Measurements from ENCODE around the gene HRG. TPM values are rescaled to one million over a fixed set of nuclear protein-coding genes. Genes with fewer than 3 reads are reported as not detected.

HRG gene
- total RNA-seq, 4 donors from 2014 or later: not detected

DNA sequence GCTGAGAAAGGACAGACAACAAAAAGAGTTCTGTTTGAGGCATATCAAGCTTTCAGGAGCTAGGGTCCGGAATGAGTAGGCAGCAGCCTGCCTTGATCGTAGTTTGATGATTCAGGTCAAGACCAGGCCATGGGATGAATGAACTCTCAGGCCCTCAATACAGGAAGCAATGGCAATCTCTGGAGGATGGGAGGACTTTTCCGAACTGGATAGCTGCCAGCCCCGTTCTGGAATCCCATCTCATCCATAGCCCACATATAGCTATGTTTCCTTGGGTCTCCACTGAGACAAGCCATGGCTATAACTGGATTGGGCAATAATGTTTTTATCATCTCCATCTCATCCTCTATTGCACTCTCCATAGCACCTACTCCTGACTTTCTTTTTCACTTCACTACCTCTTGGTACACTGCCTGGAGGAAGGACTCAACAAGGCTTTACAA lies 40.2 kb upstream of the HRG start:
- no peaks in the 10 kb centered on the region for H3K27me3 ChIP-seq
- no peaks in the 10 kb centered on the region for H3K4me1 ChIP-seq
- TF ChIP-seq, protein P1, sequence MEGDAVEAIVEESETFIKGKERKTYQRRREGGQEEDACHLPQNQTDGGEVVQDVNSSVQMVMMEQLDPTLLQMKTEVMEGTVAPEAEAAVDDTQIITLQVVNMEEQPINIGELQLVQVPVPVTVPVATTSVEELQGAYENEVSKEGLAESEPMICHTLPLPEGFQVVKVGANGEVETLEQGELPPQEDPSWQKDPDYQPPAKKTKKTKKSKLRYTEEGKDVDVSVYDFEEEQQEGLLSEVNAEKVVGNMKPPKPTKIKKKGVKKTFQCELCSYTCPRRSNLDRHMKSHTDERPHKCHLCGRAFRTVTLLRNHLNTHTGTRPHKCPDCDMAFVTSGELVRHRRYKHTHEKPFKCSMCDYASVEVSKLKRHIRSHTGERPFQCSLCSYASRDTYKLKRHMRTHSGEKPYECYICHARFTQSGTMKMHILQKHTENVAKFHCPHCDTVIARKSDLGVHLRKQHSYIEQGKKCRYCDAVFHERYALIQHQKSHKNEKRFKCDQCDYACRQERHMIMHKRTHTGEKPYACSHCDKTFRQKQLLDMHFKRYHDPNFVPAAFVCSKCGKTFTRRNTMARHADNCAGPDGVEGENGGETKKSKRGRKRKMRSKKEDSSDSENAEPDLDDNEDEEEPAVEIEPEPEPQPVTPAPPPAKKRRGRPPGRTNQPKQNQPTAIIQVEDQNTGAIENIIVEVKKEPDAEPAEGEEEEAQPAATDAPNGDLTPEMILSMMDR (IDR thresholded peaks at IDR 0.05): no peak
- TF ChIP-seq POLR2A (IDR thresholded peaks at IDR 0.05) (no peak), EP300 (IDR thresholded peaks at IDR 0.05) (no peak)
- H3K4me3 ChIP-seq: no peak overlapping the region
- H3K36me3 ChIP-seq: no peaks in the 10 kb centered on the region
- WGBS, 2 donors: 47 to 57% methylated on average over 4 of the region's 4 CpGs
- no peak overlapping the region for H3K27ac ChIP-seq
- no peak for DNase-seq (ENCODE audit: low spot score in 2 of 2)
- no peaks in the 10 kb centered on the region for H3K9me3 ChIP-seq

DNA sequence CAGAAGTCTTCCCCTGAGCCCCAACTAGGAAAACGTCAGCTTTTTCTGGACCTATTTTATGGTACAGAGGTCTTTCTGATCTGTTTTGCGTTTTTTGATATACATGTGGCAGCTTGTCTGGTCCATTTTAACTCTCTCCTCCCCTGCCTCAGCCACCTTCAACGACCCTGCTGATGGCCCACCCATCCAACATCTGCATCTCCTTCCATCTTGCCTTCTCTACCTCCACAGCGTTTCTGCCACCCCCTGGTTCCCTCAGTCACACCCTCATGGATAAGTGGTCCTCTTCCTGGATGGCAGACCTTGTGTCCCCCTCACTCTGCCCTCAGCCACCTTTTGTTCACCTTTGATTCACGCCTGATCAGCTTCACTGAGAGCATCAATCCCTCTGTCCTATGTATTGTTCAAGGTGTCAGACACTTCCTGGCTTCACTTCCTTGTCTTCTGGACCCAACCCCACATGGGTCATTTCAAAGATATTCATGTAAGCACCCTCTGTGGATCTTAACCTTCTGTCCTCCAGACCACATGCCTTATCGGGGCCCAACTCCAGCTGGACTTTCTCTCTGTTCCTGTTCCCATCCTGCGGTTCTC lies 39.5 kb upstream of the HRG start:
- no peaks in the 10 kb centered on the region for H3K4me1 ChIP-seq
- no peak for DNase-seq (ENCODE audit: low spot score in 2 of 2)
- no peak overlapping the region for H3K27ac ChIP-seq
- H3K9me3 ChIP-seq: no peaks in the 10 kb centered on the region
- 66 to 72% methylated on average over 7 of the region's 7 CpGs for WGBS, 2 donors
- no peaks in the 10 kb centered on the region for H3K27me3 ChIP-seq
- H3K4me3 ChIP-seq: no peak overlapping the region
- H3K36me3 ChIP-seq: no peaks in the 10 kb centered on the region
- TF ChIP-seq EP300 (IDR thresholded peaks at IDR 0.05): no peak
- TF ChIP-seq, protein P1 (IDR thresholded peaks at IDR 0.05): no peak
- TF ChIP-seq POLR2A (IDR thresholded peaks at IDR 0.05): no peak

DNA sequence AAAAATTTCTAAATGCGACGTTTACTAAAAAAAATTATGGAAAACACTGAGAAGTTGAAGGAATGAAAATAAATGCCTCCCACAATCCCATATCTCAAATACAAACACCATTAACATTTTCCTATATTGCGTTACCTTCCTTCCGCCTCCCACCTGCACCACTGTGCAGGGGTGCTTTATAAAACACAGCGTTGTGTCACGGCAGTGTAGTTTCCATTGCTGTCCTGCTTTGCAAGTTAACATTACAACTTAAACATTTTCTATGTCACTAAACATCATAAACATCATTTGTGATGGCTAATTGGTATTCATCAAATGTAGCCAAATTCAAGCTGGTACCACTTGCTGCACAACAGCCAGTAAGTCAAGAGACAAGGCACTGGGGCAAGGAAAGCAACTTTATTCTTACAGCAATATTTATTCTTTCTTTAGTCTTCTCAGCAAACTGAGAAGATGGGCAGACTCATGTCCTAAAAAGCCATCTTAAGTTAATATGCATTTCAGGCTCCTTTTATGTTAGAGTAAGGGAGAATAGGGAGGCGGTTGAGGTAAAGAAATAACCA lies 37.9 kb upstream of the HRG start:
- no peak for DNase-seq (ENCODE audit: low spot score in 2 of 2)
- 92 to 93% methylated on average over 7 of the region's 7 CpGs for WGBS, 2 donors
- H3K9me3 ChIP-seq: no peaks in the 10 kb centered on the region
- H3K4me3 ChIP-seq: no peak overlapping the region
- no peaks in the 10 kb centered on the region for H3K4me1 ChIP-seq
- H3K36me3 ChIP-seq: no peaks in the 10 kb centered on the region
- H3K27me3 ChIP-seq: no peaks in the 10 kb centered on the region
- TF ChIP-seq, protein P1 (IDR thresholded peaks at IDR 0.05): no peak
- TF ChIP-seq EP300 (IDR thresholded peaks at IDR 0.05): no peak
- TF ChIP-seq POLR2A (IDR thresholded peaks at IDR 0.05): no peak
- H3K27ac ChIP-seq: no peak overlapping the region

DNA sequence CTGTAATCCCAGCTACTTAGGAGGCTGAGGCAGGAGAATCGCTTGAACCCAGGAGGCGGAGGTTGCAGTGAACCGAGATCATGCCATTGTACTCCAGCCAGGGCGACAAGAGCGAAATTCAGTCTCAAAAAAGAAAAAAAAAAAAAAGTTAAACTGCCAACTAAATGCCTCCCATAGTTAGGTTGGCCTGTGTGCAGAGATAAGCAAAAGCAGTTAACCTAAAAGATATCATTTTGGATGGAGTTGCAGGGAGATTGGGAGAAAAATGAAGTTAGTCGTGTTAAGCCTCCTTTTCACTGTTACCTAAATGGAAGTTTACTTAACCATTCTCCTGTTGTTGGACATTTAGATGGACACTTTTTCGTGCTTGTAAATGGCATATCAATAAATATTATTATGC lies 37.1 kb upstream of the HRG start:
- TF ChIP-seq EP300 (IDR thresholded peaks at IDR 0.05) (no peak), POLR2A (IDR thresholded peaks at IDR 0.05) (no peak)
- TF ChIP-seq, protein P1 (IDR thresholded peaks at IDR 0.05): no peak
- no peaks in the 10 kb centered on the region for H3K27me3 ChIP-seq
- no peak for DNase-seq (ENCODE audit: low spot score in 2 of 2)
- 86 to 88% methylated on average over 7 of the region's 7 CpGs for WGBS, 2 donors
- no peaks in the 10 kb centered on the region for H3K4me1 ChIP-seq
- no peak overlapping the region for H3K27ac ChIP-seq
- H3K4me3 ChIP-seq: no peak overlapping the region
- no peaks in the 10 kb centered on the region for H3K36me3 ChIP-seq
- H3K9me3 ChIP-seq: no peaks in the 10 kb centered on the region

DNA sequence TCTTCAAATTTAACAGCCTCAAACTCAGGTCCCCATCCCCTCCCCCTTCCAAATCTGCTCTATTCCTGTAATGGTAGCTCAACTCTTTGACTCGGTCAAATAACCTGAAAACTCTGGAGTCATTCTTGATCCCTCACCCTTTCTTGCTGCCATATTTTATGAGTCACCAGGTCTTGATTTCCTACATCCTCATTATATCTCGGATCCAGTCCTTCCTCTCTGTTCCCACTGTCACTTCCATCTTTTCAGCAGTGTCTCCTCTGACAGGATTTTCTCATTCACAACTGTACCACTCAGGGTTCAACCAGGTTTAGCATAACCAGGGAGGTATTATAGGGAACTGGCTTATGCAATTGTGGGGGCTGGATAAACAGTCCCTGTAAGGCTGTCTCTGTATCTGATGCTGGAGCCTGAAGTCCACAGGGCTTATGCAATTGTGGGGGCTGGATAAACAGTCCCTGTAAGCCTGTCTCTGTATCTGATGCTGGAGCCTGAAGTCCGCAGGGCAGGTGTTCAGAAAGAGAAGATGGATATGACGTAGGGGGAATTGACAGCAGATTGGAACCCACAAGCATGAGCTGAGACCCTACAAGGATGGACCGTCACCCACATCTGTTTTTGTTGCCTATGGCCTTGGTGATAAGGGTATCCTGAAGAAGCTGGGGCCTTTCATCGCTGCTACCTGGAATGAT lies 34.7 kb upstream of the HRG start:
- no peak overlapping the region for H3K27ac ChIP-seq
- H3K4me1 ChIP-seq: no peaks in the 10 kb centered on the region
- no peak for TF ChIP-seq POLR2A (IDR thresholded peaks at IDR 0.05)
- TF ChIP-seq, protein P1 (IDR thresholded peaks at IDR 0.05): no peak
- no peak for TF ChIP-seq EP300 (IDR thresholded peaks at IDR 0.05)
- no peak overlapping the region for H3K4me3 ChIP-seq
- DNase-seq (ENCODE audit: low spot score in 2 of 2): no peak
- no peaks in the 10 kb centered on the region for H3K27me3 ChIP-seq
- no peaks in the 10 kb centered on the region for H3K9me3 ChIP-seq
- no peaks in the 10 kb centered on the region for H3K36me3 ChIP-seq
- WGBS, 2 donors: 66 to 69% methylated on average over 6 of the region's 6 CpGs
